Fibroblast of lung (primary cell): ENCODE results near the gene CMTM4.

Source experiments
- EZH2 ChIP-seq: IDR thresholded peaks from 2 replicates; pipeline ENCODE4 v1.5.1; 2012; ENCODE audit warnings: low read length, control low read depth, mild to moderate bottlenecking; ENCODE audit errors: missing control alignments
- TF ChIP-seq, protein P1 (sequence below), 2 donors: IDR thresholded peaks in 1 of 2; conservative IDR thresholded peaks in 1 of 2; 1 replicate in 1 of 2; 2 replicates in 1 of 2; pipeline ENCODE4 v1.5.1; 2011 to 2012; ENCODE audit warnings: low read length in 2 of 2, control low read depth in 1 of 2, inconsistent platforms in 1 of 2, low read depth in 1 of 2, mild to moderate bottlenecking in 1 of 2

DNA sequence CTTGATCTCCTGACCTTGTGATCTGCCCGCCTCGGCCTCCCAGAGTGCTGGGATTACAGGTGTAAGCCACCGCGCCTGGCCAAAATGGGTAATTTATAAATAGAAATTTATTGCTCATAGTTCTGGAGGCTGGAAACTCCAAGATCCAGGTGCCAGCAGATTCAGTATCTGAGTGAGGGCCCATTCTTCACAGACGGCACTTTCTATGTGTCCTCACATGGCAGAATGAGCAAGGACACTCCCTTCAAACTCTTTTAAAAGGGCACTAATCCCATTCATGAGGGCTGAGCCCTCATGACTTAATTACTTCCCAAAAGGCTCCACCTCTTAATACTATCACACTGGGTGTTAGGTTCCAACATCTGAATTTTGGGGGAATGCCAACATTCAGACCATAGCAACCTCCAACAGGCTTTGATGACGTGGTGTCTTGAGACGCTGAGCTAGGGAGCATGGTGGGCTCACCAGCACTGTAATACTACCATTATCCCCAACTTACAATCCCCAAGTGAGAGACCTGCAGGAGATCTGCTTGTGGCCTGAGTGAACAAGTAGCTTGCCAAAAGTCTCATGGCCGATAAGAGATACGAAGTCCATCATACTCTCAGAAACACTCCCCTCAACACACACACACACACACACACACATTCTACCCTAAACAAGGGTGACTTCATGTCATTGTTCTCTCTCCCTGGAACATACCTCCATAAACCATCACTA, 8.5 kb downstream of the CMTM4 start:
- TF ChIP-seq EZH2, result no peak
- TF ChIP-seq, protein P1, sequence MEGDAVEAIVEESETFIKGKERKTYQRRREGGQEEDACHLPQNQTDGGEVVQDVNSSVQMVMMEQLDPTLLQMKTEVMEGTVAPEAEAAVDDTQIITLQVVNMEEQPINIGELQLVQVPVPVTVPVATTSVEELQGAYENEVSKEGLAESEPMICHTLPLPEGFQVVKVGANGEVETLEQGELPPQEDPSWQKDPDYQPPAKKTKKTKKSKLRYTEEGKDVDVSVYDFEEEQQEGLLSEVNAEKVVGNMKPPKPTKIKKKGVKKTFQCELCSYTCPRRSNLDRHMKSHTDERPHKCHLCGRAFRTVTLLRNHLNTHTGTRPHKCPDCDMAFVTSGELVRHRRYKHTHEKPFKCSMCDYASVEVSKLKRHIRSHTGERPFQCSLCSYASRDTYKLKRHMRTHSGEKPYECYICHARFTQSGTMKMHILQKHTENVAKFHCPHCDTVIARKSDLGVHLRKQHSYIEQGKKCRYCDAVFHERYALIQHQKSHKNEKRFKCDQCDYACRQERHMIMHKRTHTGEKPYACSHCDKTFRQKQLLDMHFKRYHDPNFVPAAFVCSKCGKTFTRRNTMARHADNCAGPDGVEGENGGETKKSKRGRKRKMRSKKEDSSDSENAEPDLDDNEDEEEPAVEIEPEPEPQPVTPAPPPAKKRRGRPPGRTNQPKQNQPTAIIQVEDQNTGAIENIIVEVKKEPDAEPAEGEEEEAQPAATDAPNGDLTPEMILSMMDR (conservative IDR thresholded peaks at IDR 0.05 in 1 of 2, IDR thresholded peaks at IDR 0.05 in 1 of 2; ENCODE audit: low read depth in 1 of 2, low read length in 2 of 2), result no peak
